GM10248 (cell line): ENCODE results near the gene HOOK2.

Source experiments
- CTCF ChIA-PET: fragments of 300-600 bp; sonication (Branson Sonifier 250); formaldehyde crosslinking; extraction: SDS; loops from one replicate; lab custom pipeline; 2021; ENCODE audit warnings: antibody characterized with exemption; lab: Yijun Ruan, JAX
- POLR2A ChIA-PET: fragments of 350-650 bp; sonication (Branson Sonifier 250); formaldehyde crosslinking; extraction: SDS; loops from one replicate; lab custom pipeline; 2020; ENCODE audit warnings: antibody characterized with exemption; lab: Yijun Ruan, JAX
- DNase-seq: peaks from one replicate; pipeline ENCODE4 v3.0.0; 2012; ENCODE audit errors: extremely low spot score
- CTCF ChIP-seq: IDR thresholded peaks from 2 replicates; pipeline ENCODE4 v1.5.1; 2012; ENCODE audit warnings: mild to moderate bottlenecking, low read depth; ENCODE audit errors: extremely low read depth, missing control alignments, control extremely low read depth

The HOOK2 gene

GRCh38 chr19:12786141-12786870, 11.0 kb upstream of the HOOK2 start:
- ChIA-PET POLR2A (no interaction called here), CTCF (interaction anchor here (0.8 to 4.3 kb wide), 3 partner anchors 9 to 99 kb away, joined by 3 to 62 read pairs (median 15); no protein-coding TSS in a partner anchor)
- no peak for TF ChIP-seq CTCF
- no peak for DNase-seq

GRCh38 chr19:12785431-12786031, 10.2 kb upstream of the HOOK2 start:
- no peak for TF ChIP-seq CTCF
- DNase-seq: no peak
- ChIA-PET CTCF (interaction anchor here (0.9 to 4.3 kb wide), 2 partner anchors 8 to 10 kb away, joined by 3 to 62 read pairs; no protein-coding TSS in a partner anchor), POLR2A (no interaction called here)

GRCh38 chr19:12784871-12785430, 9.6 kb upstream of the HOOK2 start:
- no peak for DNase-seq
- no peak for TF ChIP-seq CTCF
- POLR2A ChIA-PET: no interaction called here
- CTCF ChIA-PET: interaction anchor here (0.9 kb wide), 1 partner anchor 11 kb away, joined by 3 read pairs; no protein-coding TSS in a partner anchor

- ChIA-PET POLR2A (no interaction called here), CTCF (interaction anchor here (1.4 kb wide), 1 partner anchor 12 kb away, joined by 5 read pairs; no protein-coding TSS in a partner anchor)
- no peak for TF ChIP-seq CTCF
- DNase-seq: no peak
Measured at GRCh38 chr19:12784394-12784870, 9.1 kb upstream of the HOOK2 start.

- DNase-seq: no peak
- CTCF ChIA-PET: interaction anchor here (1.4 kb wide), 1 partner anchor 12 kb away, joined by 5 read pairs; no protein-coding TSS in a partner anchor
- no peak for TF ChIP-seq CTCF
- POLR2A ChIA-PET: interaction anchor here (2.0 kb wide), 1 partner anchor 8 kb away, joined by 70 read pairs; the partner anchor contains the start of gene JUNB
Measured at GRCh38 chr19:12783849-12784393, 8.6 kb upstream of the HOOK2 start.
